ENCODE data around the gene CCT3. TPM values are rescaled to one million over a fixed set of nuclear protein-coding genes. Genes with fewer than 3 reads are reported as not detected.
A peak's percentile ranks its signal among the peaks of the same experiment; 100 is the strongest.

The CCT3 gene
- total and polyA plus RNA-seq, 2 donors (not counting 1 experiment from before 2014, with no cell fraction given), result 251 to 397 TPM

DNA sequence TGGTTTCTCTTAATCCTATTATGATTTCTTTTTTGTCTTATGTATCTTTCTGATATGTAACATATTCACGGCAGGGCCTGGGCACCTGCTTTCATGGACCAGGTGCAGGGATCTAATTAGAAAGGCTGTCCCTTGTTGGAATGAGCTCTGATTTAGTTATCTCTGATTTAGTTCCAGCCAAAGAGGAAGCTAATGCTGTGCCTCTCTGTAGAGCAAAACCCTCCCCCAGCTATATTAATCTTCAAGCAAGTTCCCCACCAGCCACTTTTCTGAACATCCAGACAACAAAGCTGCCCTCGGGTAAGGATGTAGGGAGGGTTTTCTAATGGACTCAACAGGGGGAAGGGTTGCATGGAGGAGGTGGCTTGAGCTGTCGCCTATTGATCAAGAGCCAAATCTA lies 6.3 kb upstream of the CCT3 start:
- Histone ChIP-seq H3K4me1 (ENCODE audit: control insufficient read depth, extremely low read depth, insufficient read depth, low read length) (peaks cover 3% of the 10 kb centered on the region), H4K20me1 (ENCODE audit: control insufficient read depth, extremely low read depth, insufficient read depth, low read length) (no peaks in the 10 kb centered on the region), H3K9ac (ENCODE audit: insufficient read depth, low read length) (no peak overlapping the region), H3K9me3 (ENCODE audit: control insufficient read depth, insufficient read depth, low read depth, low read length) (no peaks in the 10 kb centered on the region), H3K36me3 (ENCODE audit: control insufficient read depth, insufficient read depth, low read length) (no peaks in the 10 kb centered on the region), H3K79me2 (ENCODE audit: control insufficient read depth, insufficient read depth, low read length) (no peaks in the 10 kb centered on the region), H2AFZ (ENCODE audit: low read length) (no peak overlapping the region), H3K27ac (ENCODE audit: insufficient read depth, low read length) (no peak overlapping the region), H3K4me2 (ENCODE audit: extremely low read depth, insufficient read depth, low read length) (no peak overlapping the region), H3K4me3 (replicated peaks in 1 of 4; ENCODE audit: control extremely low read depth in 1 of 4, insufficient read depth in 1 of 4, low read depth in 3 of 4, low read length in 4 of 4) (no peak overlapping the region), H3K27me3 (ENCODE audit: control insufficient read depth, insufficient read depth, low read length) (peaks cover 9% of the 10 kb centered on the region)
- TF ChIP-seq, protein P1, sequence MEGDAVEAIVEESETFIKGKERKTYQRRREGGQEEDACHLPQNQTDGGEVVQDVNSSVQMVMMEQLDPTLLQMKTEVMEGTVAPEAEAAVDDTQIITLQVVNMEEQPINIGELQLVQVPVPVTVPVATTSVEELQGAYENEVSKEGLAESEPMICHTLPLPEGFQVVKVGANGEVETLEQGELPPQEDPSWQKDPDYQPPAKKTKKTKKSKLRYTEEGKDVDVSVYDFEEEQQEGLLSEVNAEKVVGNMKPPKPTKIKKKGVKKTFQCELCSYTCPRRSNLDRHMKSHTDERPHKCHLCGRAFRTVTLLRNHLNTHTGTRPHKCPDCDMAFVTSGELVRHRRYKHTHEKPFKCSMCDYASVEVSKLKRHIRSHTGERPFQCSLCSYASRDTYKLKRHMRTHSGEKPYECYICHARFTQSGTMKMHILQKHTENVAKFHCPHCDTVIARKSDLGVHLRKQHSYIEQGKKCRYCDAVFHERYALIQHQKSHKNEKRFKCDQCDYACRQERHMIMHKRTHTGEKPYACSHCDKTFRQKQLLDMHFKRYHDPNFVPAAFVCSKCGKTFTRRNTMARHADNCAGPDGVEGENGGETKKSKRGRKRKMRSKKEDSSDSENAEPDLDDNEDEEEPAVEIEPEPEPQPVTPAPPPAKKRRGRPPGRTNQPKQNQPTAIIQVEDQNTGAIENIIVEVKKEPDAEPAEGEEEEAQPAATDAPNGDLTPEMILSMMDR (conservative IDR thresholded peaks at IDR 0.05 in 1 of 2, IDR thresholded peaks at IDR 0.05 in 1 of 2; ENCODE audit: low read depth in 1 of 2, low read length in 2 of 2), result no peak
- TF ChIP-seq EZH2 (IDR thresholded peaks at IDR 0.05; ENCODE audit: low read length, missing control alignments), result no peak
- no peak for DNase-seq (ENCODE audit: low read depth in 2 of 2)

- DNase-seq (ENCODE audit: low read depth in 2 of 2), result no peak
- H3K27me3 ChIP-seq (ENCODE audit: control insufficient read depth, insufficient read depth, low read length), result peaks cover 5% of the 10 kb centered on the region
- no peaks in the 10 kb centered on the region for H3K36me3 ChIP-seq (ENCODE audit: control insufficient read depth, insufficient read depth, low read length)
- peaks cover 7% of the 10 kb centered on the region for H3K79me2 ChIP-seq (ENCODE audit: control insufficient read depth, insufficient read depth, low read length)
- H3K9me3 ChIP-seq (ENCODE audit: control insufficient read depth, insufficient read depth, low read depth, low read length), result no peaks in the 10 kb centered on the region
- H2AFZ ChIP-seq (ENCODE audit: low read length), result no peak overlapping the region
- TF ChIP-seq, protein P1 (conservative IDR thresholded peaks at IDR 0.05 in 1 of 2, IDR thresholded peaks at IDR 0.05 in 1 of 2; ENCODE audit: low read depth in 1 of 2, low read length in 2 of 2), result no peak
- TF ChIP-seq EZH2 (IDR thresholded peaks at IDR 0.05; ENCODE audit: low read length, missing control alignments), result no peak
- no peak overlapping the region for H3K9ac ChIP-seq (ENCODE audit: insufficient read depth, low read length)
- H3K4me2 ChIP-seq (ENCODE audit: extremely low read depth, insufficient read depth, low read length), result no peak overlapping the region
- H3K4me1 ChIP-seq (ENCODE audit: control insufficient read depth, extremely low read depth, insufficient read depth, low read length), result peaks cover 3% of the 10 kb centered on the region
- H3K27ac ChIP-seq (ENCODE audit: insufficient read depth, low read length), result no peak overlapping the region
- no peak overlapping the region for H3K4me3 ChIP-seq (replicated peaks in 1 of 4; ENCODE audit: control extremely low read depth in 1 of 4, insufficient read depth in 1 of 4, low read depth in 3 of 4, low read length in 4 of 4)
- no peaks in the 10 kb centered on the region for H4K20me1 ChIP-seq (ENCODE audit: control insufficient read depth, extremely low read depth, insufficient read depth, low read length)
Measured at GRCh38 chr1:156342166-156342955, 4.3 kb upstream of the CCT3 start.

GRCh38 chr1:156337888-156338179 lies 258 bp downstream of the CCT3 start:
- Histone ChIP-seq H2AFZ (ENCODE audit: low read length) (peak overlapping the region; percentile 79), H3K79me2 (ENCODE audit: control insufficient read depth, insufficient read depth, low read length) (peaks cover 36% of the 10 kb centered on the region), H3K4me3 (replicated peaks in 1 of 4; ENCODE audit: control extremely low read depth in 1 of 4, insufficient read depth in 1 of 4, low read depth in 3 of 4, low read length in 4 of 4) (peak overlapping the region; percentile 75 to 97 (median 94)), H4K20me1 (ENCODE audit: control insufficient read depth, extremely low read depth, insufficient read depth, low read length) (no peaks in the 10 kb centered on the region), H3K4me2 (ENCODE audit: extremely low read depth, insufficient read depth, low read length) (peak overlapping the region; percentile 70), H3K27ac (ENCODE audit: insufficient read depth, low read length) (peak overlapping the region; percentile 82), H3K4me1 (ENCODE audit: control insufficient read depth, extremely low read depth, insufficient read depth, low read length) (no peaks in the 10 kb centered on the region), H3K36me3 (ENCODE audit: control insufficient read depth, insufficient read depth, low read length) (peaks cover 10% of the 10 kb centered on the region), H3K27me3 (ENCODE audit: control insufficient read depth, insufficient read depth, low read length) (no peaks in the 10 kb centered on the region), H3K9ac (ENCODE audit: insufficient read depth, low read length) (peak overlapping the region; percentile 43), H3K9me3 (ENCODE audit: control insufficient read depth, insufficient read depth, low read depth, low read length) (no peaks in the 10 kb centered on the region)
- TF ChIP-seq, protein P1 (conservative IDR thresholded peaks at IDR 0.05 in 1 of 2, IDR thresholded peaks at IDR 0.05 in 1 of 2; ENCODE audit: low read depth in 1 of 2, low read length in 2 of 2), result peak in 1 of 2 donors; percentile 14
- no peak for TF ChIP-seq EZH2 (IDR thresholded peaks at IDR 0.05; ENCODE audit: low read length, missing control alignments)
- DNase-seq (ENCODE audit: low read depth in 2 of 2), result no peak

Data from fibroblast of lung (primary cell).